ENCODE measurements around the gene RGS4.
"Not testable (repeated sequence)": the region's sequence is repeated elsewhere in the genome, so short reads cannot be mapped to it uniquely, and the experiment has no call there.

The RGS4 gene

DNA sequence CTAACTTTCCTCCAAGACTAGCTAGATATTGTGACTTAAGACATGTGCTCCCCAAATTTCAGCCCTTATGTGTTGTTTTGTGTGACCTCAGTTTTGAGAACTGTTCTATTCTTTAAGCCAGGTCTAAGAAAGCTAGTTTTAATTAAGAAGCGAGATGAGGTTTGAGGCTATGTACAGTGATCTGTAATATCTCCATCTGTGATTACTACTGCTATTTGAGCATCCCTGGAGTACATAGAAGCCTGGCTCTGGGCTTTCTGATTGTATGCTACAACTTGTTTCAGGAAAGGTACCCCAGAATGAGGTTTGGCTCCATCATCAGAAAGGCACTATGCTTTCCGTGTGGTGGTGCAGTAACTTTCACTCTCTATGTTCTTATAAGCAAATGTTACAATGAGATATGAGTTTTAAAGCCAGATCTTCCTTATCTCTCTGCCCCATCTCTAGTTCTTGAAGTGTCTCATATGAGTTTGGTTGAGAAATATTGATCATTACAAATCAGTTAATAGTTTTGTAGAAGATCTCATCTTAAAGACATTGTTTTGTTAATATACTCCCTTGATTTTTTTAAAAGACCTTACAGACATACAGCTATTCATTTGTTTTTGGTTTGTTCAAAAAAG, 605 bp downstream of the RGS4 start:
- FAIRE-seq, result no peak

DNA sequence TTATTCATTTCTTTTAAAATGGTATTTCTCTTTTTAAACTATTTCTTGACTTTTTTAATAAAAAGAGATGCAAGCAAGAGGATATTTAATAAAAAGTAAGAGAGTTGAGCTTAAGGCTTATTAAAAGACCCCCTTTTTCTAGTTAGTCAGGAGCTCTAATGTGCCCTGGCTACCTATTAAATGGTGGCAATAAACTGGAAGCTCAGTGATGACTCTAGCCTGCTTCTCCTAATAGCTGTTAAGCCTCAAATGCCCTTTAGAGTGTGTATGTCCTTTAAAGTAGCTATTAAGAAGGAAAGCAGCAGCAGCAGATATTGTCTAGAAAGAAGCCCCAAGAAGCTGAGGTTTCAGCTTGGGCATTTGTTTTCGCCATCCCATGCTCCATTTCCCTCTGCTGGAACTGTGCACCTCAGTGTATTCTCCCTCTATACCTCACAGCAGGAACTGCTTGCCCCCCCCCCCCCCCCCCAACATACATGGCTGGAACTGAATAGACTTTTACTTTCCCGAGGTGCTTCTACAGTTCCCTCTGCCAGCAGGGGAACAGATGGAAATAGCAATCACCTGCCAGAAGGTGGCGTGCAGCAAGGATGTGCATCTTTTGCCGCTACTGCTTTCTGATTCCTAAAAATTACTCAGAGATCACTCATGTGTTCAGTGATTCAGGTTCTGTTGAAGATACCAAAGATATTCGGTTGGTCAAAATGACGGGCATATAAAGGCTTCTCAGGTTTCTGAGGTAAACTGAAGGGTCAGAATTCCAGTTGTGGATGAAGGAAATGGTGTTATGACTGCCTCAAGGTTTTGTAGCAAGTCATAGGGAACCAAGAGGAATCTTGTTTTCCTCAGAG, 2.5 kb downstream of the RGS4 start:
- FAIRE-seq, result no peak

DNA sequence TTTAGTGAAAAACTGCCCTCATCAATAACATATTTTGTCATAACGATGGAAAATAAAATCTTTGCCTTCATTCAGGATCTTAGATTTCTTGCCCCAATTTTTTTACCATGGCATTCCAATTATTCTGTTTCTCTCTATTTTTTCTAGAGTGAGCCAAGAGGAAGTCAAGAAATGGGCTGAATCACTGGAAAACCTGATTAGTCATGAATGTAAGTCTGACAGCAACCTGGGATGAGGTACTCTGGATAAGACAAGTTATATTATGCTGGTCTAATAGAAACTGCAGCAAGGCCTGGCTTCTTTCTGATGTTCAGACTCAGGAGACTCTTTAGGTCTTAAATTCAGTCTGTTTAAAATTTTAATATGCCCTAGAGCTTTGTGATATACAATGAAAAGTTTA, 3.5 kb downstream of the RGS4 start:
- no peak for FAIRE-seq

DNA sequence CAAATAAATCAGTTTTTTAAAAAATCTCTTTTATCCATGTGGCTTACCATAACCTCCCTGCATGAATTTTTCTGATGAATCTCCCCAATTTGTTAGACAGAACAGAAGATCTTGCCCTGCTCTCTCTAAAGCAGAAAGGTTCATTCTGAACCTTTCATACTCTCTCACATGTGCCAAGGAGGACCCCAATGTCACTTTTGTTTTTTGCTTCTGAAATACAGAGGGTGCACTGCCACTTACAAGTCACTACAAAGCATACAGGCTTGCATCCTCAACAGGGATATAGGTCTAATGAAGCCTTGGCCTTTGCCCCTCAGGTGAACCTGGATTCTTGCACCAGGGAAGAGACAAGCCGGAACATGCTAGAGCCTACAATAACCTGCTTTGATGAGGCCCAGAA, 4.8 kb downstream of the RGS4 start:
- no peak for FAIRE-seq

DNA sequence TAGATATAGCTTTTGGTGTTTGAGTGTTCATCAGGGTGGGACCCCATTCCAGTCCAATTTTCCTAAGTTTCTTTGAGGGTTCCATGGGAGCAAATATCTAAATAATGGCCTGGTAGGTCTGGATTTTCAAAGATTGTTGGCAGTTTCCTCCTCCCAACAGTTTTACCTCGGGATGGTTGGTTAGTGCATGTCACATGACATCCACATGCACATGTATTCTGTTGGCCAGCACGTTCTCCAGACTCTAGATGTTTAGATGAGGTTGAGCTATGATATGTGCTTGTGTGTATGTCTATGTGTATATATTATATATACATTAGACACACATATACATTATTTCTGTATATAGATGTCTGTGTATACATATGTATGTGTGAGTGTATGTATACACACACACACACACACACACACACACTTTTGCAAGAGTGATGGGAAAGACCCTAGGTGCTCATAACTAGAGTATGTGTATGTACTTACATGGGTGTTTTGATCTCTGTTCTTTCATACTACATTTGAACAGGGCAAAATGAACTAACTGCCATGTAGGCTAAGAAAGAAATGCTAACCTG, 5.6 kb downstream of the RGS4 start:
- no peak for FAIRE-seq

DNA sequence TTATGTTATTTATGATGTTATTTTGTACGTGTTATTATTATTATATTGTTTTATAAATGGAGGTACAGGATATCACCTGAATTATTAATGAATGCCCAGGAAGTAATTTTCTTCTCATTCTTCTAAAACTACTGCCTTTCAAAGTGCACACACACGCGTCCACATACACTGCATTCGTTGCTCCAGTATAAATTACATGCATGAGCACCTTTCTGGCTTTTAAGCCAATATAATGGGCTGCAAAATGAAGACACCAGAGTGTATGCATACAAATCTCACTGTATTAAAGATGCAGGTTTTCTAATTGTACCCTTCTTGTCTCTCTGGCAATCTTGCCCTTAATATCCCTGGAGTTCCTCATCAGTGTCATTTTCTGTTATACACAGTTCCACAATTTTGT, 6.9 kb downstream of the RGS4 start:
- no peak for FAIRE-seq

DNA sequence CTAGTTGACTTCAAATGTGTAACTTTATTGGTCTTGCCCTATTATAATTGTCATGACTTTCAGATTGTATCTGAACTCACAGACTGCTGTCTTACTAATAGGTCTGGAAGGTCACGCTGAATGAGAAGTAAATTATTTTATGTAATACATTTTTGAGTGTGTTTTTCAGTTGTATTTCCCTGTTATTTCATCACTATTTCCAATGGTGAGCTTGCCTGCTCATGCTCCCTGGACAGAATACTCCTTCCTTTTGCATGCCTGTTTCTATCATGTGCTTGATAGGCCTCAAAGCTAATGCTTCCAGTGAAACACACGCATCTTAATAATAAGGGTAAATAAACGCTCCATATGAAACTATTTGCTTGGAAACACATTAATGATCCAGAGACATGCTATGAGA, 7.3 kb downstream of the RGS4 start:
- FAIRE-seq, result no peak

DNA sequence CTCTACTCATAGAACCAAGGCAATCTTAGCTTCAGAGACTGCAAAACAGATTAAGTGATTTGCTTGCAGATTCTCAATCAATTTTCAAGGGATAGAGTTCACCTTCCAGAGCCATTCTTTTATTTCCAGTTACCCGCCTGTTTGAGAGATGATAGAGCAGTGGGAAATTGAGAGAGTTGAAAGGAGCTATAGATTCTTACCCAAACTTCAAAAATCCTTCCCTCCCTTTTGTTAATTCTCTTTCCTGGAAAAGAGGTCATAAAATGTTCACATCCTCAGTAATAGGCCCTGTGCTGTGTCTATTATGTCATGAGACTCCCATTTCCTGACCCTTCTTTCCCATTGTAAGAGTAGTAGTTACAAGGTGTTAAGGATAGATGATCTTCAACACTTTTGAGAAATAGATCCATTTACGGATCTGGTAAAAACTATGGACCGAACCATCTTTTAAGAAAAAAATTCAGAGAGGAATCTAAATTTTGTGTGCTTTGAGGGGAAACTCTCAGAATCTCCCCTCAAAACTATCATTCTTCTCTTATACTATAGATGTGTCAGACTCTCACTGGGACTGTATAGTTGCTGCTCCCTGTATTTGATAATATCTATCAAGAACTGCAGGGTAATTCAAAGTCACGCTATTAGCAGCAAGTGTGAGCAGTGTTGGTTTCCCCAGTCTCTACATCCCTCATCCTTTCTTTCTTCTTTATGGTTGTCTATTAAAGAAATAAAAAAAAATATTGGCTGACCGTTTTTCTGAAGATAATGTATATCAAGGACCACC, 8.0 kb downstream of the RGS4 start:
- FAIRE-seq, result no peak

DNA sequence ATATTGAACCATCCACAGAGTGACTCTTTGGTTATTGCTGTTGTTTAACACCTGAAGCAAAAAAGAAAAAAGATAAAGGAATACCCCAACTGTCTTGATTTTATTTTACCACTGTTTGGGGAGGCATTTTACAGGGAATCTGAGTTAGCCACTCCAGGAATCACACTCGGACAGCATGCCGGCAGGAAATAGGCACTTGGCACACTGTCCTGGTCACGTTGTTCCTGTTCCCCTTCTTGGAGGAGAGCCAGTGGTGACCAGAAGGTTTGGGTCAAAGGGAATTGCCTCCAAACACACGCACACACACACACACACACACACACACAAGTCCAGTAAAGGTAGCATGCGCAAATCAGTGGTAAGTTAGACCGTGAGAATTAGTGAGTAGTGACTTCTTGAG, 13.8 kb downstream of the RGS4 start:
- FAIRE-seq, result no peak

DNA sequence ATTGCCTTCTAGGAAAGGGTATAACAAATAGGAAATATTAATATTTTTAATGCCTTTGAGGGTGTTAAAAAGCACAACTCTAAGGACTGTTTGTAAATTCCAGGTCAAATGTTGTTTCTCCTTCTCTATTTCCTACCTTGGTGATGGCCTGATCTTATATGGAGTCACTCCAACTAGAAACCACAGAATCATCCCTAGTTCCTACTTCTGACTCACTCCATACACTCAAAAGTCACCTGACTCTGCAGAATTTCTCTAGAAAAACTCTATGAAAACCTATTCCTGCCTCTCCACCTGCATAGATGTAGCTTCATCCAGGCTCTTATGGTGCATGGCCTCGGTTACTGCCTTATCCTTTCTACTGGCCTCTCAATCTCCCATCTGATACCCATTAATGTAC, 14.5 kb downstream of the RGS4 start:
- FAIRE-seq, result no peak

DNA sequence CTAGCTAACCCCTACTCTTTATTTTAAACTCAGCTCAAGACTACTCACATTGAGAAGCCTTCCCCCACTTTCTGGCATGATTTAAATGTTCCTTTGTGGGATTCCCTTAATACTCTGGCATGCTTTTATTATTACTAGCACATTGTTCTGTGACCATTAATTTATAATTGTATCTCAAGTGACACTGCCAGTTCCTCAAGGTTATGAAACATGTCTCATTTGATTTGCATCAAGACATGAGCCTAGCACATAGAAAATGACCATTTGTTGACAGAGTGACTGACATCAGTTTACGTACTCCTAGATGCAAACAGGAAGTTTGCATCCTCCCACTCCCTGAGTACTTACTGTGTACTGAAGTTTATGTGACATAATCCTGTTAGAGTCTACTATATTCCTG, 15.2 kb downstream of the RGS4 start:
- no peak for FAIRE-seq

DNA sequence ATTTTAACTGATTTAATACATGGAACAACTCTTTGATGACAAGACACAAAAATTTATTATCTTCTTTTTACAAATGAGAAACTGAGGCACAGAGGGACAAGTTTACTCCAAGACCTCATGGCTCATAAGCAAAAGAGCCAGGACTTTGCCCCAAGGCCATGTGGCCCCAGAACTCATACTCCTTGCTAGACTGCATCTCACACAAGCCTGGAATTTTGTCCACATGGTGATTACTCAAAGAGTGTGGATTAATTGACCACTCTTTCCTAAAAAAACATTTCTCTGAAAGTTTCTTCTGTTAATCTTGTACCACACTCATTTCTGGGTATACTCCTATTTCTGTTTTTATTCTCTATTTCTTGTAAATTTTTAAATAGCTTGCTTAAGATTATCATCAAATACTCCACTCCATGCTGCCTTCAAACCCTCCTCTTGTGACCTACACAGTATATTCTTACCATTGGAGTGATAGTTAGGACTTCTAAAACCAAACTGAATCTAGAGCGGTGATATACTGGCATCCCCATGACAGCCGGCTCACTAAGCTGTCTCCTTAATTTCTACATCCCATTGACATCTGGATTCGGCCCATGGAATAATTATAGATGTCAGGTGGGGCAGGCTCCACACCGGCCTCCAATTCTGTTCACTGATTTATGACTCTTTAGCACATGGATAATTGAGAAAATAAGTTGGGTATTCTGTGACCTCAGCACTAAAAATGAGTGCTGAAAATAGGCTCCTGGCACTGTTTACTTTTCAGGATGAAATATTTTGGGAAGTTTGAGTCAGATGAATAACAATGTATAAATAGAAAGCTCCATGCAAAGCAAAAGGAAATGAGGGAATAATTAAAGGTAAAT, 16.1 kb downstream of the RGS4 start:
- no peak for FAIRE-seq

DNA sequence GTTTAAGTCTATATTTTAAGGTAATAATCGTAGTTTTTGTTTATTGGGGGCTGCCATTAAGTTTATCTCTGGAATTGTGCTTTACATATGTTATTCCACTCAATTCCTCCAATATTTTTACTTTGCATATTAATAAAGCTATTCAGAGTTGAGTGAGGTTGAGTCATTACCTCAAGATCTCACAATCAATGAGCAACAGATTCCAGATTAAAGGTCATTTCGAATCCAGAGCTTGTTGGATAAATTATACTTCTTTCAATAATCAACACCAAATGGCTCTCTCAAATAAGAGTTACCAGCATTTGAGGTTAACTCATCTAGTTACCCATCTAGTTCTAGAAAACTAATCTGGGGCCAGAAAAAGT, 16.7 kb downstream of the RGS4 start:
- FAIRE-seq, result no peak

DNA sequence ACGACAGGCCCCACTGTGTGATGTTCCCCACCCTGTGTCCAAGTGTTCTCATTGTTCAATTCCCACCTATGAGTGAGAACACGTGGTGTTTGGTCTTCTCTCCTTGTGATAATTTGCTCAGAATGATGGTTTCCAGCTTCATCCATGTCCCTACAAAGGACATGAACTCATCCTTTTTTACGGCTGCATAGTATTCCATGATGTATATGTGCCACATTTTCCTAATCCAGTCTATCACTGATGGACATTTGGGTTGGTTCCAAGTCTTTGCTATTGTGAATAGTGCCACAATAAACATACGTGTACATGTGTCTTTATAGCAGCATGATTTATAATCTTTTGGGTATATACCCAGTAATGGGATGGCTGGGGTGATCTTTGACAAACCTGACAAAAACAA, 20.0 kb downstream of the RGS4 start:
- FAIRE-seq, result not testable (repeated sequence)

DNA sequence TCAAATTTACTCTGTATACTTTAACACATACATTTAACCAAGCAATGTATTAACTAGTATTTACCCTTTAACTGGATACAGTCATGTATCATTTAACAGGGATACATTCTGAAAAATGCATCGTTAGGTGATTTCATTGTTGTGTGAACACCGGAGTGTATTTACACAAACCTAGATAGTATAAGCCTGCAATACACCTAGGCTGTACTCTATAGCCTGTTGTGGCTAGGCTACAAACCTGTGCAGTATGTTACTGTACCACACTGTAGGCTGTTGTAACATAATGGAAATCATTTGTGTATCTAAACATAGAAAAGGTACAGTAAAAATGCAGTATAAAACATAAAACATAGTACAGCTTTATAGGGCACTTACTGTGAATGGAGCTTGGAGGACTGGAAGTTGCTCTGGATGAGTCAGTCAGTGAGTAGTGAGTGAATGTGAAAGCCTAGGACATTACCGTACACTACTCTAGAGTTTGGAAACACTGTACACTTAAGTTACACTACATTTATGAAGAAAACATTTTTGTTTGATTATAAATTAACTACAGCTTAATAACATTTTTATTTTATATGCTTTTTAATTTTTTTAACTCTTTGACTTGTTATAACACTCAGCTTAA, 21.3 kb downstream of the RGS4 start:
- FAIRE-seq, result no peak

DNA sequence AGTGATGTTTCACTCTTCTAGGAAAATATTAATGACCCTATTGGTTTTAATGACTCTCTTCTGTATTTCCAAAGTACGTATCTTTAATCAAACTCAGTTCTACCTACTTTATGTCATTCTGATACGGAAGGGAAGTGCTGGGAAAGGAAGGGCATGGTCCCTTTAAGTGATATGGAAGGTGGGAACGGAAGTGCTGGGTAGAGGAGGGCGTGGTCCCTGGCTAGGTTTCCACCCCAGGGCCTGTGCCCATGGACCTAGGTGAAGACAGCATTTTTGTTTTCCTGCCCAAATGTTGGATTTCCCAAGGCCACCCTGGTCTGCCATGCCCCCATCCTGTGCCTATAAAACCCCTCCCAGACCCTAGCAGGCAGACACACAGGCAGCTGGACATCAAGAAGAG, 24.0 kb downstream of the RGS4 start:
- no peak for FAIRE-seq

DNA sequence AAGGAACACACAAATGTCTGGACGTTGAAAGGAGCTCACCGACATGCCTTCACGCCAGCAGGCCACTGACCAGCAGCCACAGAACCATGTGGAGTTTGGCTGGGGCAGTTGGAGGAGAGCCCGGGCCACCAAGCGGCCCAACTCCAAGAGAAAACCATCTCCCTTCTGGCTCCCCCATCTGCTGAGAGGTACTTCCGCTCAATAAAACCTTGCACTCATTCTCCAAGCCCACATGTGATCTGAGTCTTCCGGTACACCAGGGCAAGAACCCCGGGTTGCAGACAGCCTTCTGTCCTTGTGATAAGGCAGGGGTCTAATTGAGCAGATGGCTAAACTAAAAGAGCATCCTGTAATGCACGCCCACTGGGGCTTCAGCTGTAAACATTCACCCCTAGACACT, 24.4 kb downstream of the RGS4 start:
- no peak for FAIRE-seq

DNA sequence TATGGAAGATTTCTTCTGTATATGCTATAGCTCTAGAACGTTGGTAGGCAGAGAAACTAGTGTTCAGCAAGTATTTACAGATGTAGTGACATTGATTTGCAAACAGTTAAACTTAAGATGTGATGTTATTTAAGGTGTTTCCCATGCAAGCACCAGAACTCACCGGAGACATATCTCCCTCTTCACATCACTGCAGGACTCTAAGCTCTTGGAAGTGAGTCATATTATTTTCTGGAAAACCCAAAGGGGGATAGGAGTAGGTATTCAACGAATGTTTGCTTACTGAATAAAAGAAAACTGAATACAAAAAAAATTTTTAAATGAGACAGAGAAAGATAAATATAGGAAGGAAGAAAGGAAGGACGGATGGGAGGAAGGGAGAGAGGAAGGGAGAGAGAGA, 25.0 kb downstream of the RGS4 start:
- no peak for FAIRE-seq

DNA sequence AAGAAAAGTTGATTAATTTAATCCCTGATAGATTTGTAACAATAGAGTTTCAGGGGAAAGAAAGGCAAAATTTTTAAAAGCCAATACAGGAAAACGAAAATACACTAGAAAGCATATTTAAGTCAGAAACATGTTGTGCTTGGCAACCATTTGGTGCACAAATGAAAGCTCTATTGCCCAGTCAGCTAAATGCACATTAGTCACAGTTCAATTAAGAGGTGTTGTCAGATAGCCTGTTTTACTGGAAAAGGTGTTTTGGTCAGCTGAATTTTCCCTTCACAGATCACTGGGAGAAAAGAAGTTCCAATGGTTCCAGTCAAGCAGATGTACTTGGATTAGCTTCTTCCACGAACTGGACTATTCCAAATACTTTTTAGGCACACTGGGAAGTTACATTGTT, 25.4 kb downstream of the RGS4 start:
- no peak for FAIRE-seq

DNA sequence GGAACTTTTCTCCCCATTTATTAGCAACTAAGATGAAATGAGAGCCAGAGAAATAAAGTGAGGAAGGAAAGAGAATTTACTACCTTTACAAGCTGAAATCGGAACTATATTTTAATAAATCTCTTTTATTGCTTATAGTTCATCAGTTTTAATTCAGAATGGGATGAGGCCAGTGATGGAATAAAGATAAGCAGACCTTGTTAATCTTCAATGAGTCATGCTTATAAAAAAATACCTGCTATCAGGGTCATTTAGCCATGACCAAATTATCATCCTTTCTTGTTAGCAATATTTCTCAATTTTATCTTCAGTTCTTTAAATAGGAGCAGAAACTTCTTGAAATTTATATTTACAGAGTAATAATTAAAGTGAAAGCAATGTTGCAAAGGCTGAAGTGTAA, 26.1 kb downstream of the RGS4 start:
- no peak for FAIRE-seq

DNA sequence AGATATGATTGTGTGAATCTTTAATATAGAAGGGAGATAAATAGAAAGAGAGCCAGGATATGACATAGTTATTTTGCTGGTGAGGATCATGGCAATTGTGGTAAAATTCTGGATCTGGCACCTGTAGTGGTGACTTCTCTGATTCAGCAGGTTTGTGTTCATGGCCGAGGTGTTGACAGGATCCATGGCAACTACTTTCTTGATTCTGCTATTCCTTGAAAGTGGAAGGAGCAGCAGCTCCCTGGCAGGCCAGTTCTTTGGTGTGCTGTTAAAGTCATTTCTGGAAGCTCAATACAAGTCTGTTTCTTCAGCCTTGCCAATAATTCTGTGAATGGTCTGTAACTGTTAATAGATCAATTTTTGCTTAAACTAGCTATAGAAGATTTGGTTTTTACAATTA, 33.4 kb downstream of the RGS4 start:
- no peak for FAIRE-seq

DNA sequence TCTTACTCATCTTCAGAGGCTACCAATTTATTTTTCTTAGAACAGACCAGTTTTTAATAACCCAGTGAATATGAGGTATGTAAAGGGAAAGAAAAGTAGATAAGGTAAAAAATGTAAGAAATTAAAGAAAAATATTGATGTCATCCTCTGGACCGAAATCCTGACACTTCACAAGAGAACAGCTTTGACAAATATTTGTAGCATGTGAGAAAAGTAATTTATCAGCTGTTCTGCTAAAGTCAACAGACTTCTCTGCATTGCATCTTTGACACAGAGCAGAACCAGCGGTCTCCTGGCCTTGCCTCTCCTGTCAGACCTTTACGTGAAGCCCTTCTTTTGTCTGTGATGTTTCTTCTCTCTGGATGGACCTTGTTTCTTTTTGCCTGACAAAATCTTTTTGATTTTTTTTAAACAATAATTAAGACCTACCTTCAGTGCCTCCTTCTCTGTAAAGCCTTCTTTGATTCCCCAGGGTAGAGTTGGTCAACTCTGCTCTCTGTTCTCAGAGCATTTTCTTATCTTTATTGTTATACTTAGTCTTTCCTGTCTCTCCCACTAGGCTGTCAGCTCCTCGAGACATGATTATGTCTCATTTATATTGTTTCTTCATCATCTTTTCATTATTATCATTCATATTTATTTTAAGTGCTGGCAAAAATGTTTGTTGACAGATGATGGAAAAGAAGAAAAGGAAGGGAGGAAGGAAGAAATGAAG, 35.4 kb downstream of the RGS4 start:
- FAIRE-seq, result no peak

Measured in G401.6 (cell line).